ENCODE results near the gene PRIM2. TPM values are rescaled to one million over a fixed set of nuclear protein-coding genes. Genes with fewer than 3 reads are reported as not detected.
"Not testable (repeated sequence)": the region's sequence is repeated elsewhere in the genome, so short reads cannot be mapped to it uniquely, and the experiment has no call there.

PRIM2 gene
- total and polyA plus RNA-seq, 2 experiments from 2014 or later, result 5.1 to 17.3 TPM

DNA sequence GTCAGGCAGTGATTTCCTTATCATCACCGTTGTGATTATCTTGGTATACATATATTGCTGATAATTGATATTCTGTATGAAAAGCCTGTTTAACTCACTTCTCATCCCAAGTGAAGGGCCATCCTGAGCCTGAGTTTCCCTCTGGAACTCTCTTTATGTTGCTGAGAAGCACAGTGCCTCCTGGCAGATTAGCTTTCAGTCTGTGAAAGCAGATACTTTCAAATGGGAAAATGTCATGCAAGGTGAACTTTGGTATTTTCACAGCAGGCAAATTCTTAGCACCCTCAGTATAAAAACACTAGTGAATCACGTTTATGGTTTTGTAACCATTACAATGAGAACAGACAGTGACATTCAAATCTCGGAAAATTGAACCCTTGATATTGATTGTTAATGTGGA, 151.6 kb downstream of the PRIM2 start:
- Histone ChIP-seq H3K4me2 (no peak overlapping the region), H3K79me2 (no peaks in the 10 kb centered on the region), H2AFZ (no peak overlapping the region), H3K27ac (no peak overlapping the region), H3K36me3 (replicated peaks; ENCODE audit: insufficient read depth, low read depth) (no peaks in the 10 kb centered on the region), H4K20me1 (ENCODE audit: insufficient read depth, poor library complexity, severe bottlenecking) (no peaks in the 10 kb centered on the region), H3K9me3 (ENCODE audit: low read depth) (no peaks in the 10 kb centered on the region), H3K4me3 (no peak overlapping the region), H3K4me1 (ENCODE audit: insufficient read depth) (no peaks in the 10 kb centered on the region), H3K9me2 (replicated peaks; ENCODE audit: insufficient read depth) (no peaks in the 10 kb centered on the region), H3K27me3 (no peaks in the 10 kb centered on the region)
- no peak for DNase-seq (ENCODE audit: low spot score)
- TF ChIP-seq EZH2phosphoT487 (IDR thresholded peaks at IDR 0.05; ENCODE audit: low read depth, severe bottlenecking, unreplicated experiment) (no peak), EZH2 (IDR thresholded peaks at IDR 0.05; ENCODE audit: borderline replicate concordance) (no peak)
- TF ChIP-seq, protein P1, sequence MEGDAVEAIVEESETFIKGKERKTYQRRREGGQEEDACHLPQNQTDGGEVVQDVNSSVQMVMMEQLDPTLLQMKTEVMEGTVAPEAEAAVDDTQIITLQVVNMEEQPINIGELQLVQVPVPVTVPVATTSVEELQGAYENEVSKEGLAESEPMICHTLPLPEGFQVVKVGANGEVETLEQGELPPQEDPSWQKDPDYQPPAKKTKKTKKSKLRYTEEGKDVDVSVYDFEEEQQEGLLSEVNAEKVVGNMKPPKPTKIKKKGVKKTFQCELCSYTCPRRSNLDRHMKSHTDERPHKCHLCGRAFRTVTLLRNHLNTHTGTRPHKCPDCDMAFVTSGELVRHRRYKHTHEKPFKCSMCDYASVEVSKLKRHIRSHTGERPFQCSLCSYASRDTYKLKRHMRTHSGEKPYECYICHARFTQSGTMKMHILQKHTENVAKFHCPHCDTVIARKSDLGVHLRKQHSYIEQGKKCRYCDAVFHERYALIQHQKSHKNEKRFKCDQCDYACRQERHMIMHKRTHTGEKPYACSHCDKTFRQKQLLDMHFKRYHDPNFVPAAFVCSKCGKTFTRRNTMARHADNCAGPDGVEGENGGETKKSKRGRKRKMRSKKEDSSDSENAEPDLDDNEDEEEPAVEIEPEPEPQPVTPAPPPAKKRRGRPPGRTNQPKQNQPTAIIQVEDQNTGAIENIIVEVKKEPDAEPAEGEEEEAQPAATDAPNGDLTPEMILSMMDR (IDR thresholded peaks at IDR 0.05; ENCODE audit: poor library complexity), result no peak
- WGBS (ENCODE audit: low lambda C conversion rate, missing lambda C conversion rate), result 46% methylated on average over 3 of the region's 3 CpGs

DNA sequence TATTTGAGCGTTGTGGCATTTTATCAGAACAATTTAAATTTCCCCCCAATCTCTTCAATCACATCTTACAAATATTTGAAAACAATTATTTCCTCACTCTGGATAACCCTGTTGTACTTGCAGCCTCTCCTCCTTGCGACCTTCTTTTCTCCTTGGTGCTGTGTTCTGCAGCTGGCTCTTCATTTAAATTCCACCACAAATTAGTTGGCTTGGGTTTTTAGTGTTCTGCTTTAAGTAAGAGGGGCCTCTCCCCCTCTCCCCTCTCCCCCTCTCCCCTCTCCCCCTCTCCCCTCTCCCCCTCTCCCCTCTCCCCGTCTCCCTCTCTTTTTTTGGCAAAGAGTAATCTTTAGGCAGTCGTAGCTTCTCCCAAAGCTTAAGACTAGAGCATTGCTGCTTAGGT, 152.7 kb downstream of the PRIM2 start:
- H3K36me3 ChIP-seq (replicated peaks; ENCODE audit: insufficient read depth, low read depth); H3K9me2 ChIP-seq (replicated peaks; ENCODE audit: insufficient read depth); H3K27me3 ChIP-seq; H3K4me1 ChIP-seq (ENCODE audit: insufficient read depth); H3K4me2 ChIP-seq; DNase-seq (ENCODE audit: low spot score); H3K9me3 ChIP-seq (ENCODE audit: low read depth); H3K4me3 ChIP-seq; H4K20me1 ChIP-seq (ENCODE audit: insufficient read depth, poor library complexity, severe bottlenecking); H3K27ac ChIP-seq; H2AFZ ChIP-seq; H3K79me2 ChIP-seq: not testable (repeated sequence)
- 61% methylated on average over 4 of the region's 4 CpGs for WGBS (ENCODE audit: low lambda C conversion rate, missing lambda C conversion rate)

DNA sequence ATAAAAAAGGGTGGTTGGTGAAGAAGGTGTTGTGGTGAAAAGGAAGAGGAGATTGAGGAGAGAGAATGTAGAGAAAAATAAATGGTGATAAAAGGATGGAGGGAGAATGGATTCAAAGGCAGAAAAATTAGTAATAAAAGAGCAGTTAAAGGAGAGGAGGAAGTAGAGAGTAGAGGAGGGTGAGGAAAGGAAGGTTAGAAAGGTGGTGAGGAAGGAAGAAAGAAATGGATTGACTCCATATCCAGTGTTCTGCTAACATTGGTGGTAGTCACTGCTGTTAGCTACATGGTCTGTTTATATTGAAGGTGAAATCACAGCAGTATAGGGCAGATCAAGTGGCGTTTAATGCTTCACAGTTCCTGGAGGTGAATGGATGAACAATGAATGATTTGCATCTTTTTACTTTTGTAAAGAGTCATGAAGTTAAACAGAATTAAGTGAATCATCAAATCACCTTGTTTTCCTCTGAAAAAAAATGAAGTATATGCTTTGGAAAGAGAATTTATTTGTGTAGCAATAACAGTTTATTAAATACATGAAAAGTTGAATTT, 154.0 kb downstream of the PRIM2 start:
- not testable (repeated sequence) for H3K27ac ChIP-seq; H3K9me3 ChIP-seq (ENCODE audit: low read depth); H4K20me1 ChIP-seq (ENCODE audit: insufficient read depth, poor library complexity, severe bottlenecking); H3K4me2 ChIP-seq; H3K79me2 ChIP-seq; H3K9me2 ChIP-seq (replicated peaks; ENCODE audit: insufficient read depth); H3K4me3 ChIP-seq; H3K36me3 ChIP-seq (replicated peaks; ENCODE audit: insufficient read depth, low read depth); H3K4me1 ChIP-seq (ENCODE audit: insufficient read depth); H2AFZ ChIP-seq; H3K27me3 ChIP-seq; DNase-seq (ENCODE audit: low spot score)
- WGBS (ENCODE audit: low lambda C conversion rate, missing lambda C conversion rate), result 73% methylated on average over 1 of the region's 1 CpG

DNA sequence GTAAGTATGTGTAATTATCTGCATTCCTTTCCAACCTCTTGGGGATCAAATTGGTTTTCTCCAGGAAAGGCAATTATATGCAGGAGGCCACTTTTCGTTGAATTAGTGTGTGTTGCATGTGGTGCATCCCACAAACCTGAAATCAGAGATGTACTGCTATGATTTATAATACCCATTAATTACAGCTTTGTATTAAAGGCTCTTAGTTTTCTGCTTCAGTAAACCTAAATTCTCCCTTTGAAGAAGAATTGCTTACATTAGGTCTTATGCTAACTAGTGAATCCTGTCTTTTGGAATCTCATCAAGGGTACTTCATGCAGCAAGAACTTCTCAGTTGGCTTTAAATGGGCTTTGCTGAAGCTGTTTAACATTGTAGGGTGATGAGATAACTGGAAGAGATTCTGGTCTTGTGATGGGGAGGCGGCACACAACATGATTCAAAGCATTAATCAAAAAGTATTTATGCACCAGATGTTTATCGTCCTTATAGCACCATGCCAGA, 155.5 kb downstream of the PRIM2 start:
- H3K9me3 ChIP-seq (ENCODE audit: low read depth); H3K4me1 ChIP-seq (ENCODE audit: insufficient read depth); H3K36me3 ChIP-seq (replicated peaks; ENCODE audit: insufficient read depth, low read depth); H3K9me2 ChIP-seq (replicated peaks; ENCODE audit: insufficient read depth); H3K27me3 ChIP-seq; H2AFZ ChIP-seq; H3K79me2 ChIP-seq; H3K4me3 ChIP-seq; H4K20me1 ChIP-seq (ENCODE audit: insufficient read depth, poor library complexity, severe bottlenecking): not testable (repeated sequence)
- DNase-seq (ENCODE audit: low spot score), result peak; percentile 27
- H3K4me2 ChIP-seq, result peak overlapping the region; percentile 5
- H3K27ac ChIP-seq, result peak overlapping the region; percentile 22
- WGBS (ENCODE audit: low lambda C conversion rate, missing lambda C conversion rate), result 56% methylated on average over 3 of the region's 3 CpGs

DNA sequence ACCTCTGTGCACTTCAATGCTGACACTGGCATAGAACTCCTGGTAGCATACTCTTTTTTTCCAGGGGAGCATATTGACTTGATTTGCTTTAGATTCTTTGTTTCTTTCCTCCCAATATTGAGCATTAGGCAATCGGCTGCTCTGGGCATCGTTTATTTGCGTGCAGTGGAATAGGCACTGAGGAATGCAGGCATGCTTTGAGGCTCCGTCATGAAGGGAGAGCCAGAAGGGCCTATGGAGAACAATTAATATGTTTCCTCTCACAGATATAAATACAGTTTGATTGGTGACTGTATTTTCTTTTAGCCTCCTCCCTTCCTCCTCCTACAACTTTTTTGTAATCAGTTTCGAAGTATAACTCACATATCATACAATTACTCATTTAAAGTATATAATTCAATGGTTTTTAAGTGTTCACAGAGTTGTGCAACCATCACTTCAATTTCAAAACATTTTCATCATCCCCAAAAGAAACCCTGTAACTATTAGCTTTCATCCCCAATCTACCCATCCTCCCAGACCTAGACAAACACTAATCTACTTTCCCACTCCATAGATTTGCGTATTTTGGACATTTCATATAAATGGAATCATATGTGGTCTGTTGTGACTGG, 157.5 kb downstream of the PRIM2 start:
- DNase-seq (ENCODE audit: low spot score); H3K4me3 ChIP-seq; H3K27me3 ChIP-seq; H3K79me2 ChIP-seq; H3K9me3 ChIP-seq (ENCODE audit: low read depth); H3K4me2 ChIP-seq; H3K36me3 ChIP-seq (replicated peaks; ENCODE audit: insufficient read depth, low read depth); H3K27ac ChIP-seq; H2AFZ ChIP-seq; H4K20me1 ChIP-seq (ENCODE audit: insufficient read depth, poor library complexity, severe bottlenecking); H3K4me1 ChIP-seq (ENCODE audit: insufficient read depth); H3K9me2 ChIP-seq (replicated peaks; ENCODE audit: insufficient read depth): not testable (repeated sequence)
- WGBS (ENCODE audit: low lambda C conversion rate, missing lambda C conversion rate), result 71% methylated on average over 6 of the region's 6 CpGs

DNA sequence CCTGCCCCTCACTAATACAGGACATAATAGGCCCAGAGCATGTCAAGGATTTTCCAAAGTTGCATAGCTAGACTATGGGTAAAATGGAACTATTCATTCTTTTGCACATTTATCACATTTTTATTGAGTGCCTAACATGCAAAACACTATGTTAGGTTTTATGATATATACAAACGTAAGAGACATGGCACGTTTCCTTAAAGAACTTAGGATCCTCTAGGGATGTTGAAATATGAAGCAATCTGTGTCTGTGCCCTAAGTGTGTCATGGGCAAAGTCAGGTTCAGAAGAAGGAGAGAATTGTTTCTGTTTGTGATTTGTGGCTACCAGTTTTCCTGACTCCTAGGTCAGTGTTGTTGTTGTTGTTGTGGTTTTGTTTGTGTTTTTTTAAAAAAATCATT, 158.2 kb downstream of the PRIM2 start:
- WGBS (ENCODE audit: low lambda C conversion rate, missing lambda C conversion rate), result 69% methylated on average over 2 of the region's 2 CpGs
- H3K9me3 ChIP-seq (ENCODE audit: low read depth); H3K4me2 ChIP-seq: not testable (repeated sequence)

DNA sequence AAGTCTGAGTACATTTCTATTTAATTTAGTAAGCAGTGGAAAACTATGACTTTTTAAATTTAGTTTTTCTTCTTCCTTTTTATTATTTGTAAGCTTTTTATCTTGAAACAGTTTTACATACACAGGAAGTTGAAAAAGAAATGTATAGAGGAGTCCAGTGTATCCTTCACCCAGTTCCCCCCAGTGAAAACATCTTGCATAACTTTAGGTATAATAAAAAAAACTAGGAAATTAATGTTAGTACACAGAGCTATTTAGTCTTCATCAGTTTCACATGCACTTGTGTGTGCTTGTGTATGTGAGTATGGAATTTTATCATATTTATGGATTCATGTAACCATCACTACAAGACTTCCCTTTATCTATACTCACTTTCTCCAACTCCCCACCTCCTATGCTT, 162.8 kb downstream of the PRIM2 start:
- DNase-seq (ENCODE audit: low spot score); H3K36me3 ChIP-seq (replicated peaks; ENCODE audit: insufficient read depth, low read depth); H3K9me2 ChIP-seq (replicated peaks; ENCODE audit: insufficient read depth); H3K4me3 ChIP-seq; H3K27me3 ChIP-seq; H3K27ac ChIP-seq; H4K20me1 ChIP-seq (ENCODE audit: insufficient read depth, poor library complexity, severe bottlenecking); H3K79me2 ChIP-seq; H3K4me1 ChIP-seq (ENCODE audit: insufficient read depth); H2AFZ ChIP-seq; H3K9me3 ChIP-seq (ENCODE audit: low read depth); H3K4me2 ChIP-seq: not testable (repeated sequence)

More for the DNA sequence above, 158.2 kb downstream of the PRIM2 start:
- not testable (repeated sequence) for DNase-seq (ENCODE audit: low spot score); H3K9me2 ChIP-seq (replicated peaks; ENCODE audit: insufficient read depth); H3K27me3 ChIP-seq; H3K4me1 ChIP-seq (ENCODE audit: insufficient read depth); H3K27ac ChIP-seq; H3K36me3 ChIP-seq (replicated peaks; ENCODE audit: insufficient read depth, low read depth); H4K20me1 ChIP-seq (ENCODE audit: insufficient read depth, poor library complexity, severe bottlenecking); H2AFZ ChIP-seq; H3K4me3 ChIP-seq; H3K79me2 ChIP-seq

DNA sequence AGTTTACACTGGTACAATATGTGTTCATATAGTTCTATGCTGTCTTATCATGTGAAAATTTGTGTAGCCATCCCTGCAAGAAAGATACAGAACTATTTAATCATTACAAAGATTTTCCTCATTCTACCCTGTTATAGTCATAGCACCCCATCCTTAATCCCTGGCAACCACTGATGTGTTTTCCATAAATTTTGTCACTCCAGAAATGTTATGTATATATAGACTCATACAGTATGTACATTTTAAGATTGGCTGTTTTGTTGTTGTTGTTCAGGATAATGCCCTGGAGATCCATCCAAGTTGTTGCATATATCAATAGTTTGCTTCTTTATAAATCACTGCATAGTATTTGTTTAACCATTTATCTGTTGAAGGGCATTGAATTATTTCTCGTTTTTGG, 163.7 kb downstream of the PRIM2 start:
- not testable (repeated sequence) for H3K4me3 ChIP-seq; H3K27ac ChIP-seq; H3K36me3 ChIP-seq (replicated peaks; ENCODE audit: insufficient read depth, low read depth); H3K4me2 ChIP-seq; H3K79me2 ChIP-seq; H2AFZ ChIP-seq; H3K9me2 ChIP-seq (replicated peaks; ENCODE audit: insufficient read depth); H4K20me1 ChIP-seq (ENCODE audit: insufficient read depth, poor library complexity, severe bottlenecking); H3K27me3 ChIP-seq; DNase-seq (ENCODE audit: low spot score); H3K4me1 ChIP-seq (ENCODE audit: insufficient read depth); H3K9me3 ChIP-seq (ENCODE audit: low read depth)
- 92% methylated on average over 1 of the region's 1 CpG for WGBS (ENCODE audit: low lambda C conversion rate, missing lambda C conversion rate)

All from hepatocyte (in vitro differentiated cells).